Glomerular visceral epithelial cell (primary cell): ENCODE data around the gene TMCC3.
A peak's percentile ranks its signal among the peaks of the same experiment; 100 is the strongest.

Experiments used
- DNase-seq: peaks from one replicate; pipeline ENCODE4 v3.0.0-alpha.2; 2016; ENCODE audit errors: extremely low spot score

Gene TMCC3

GRCh38 chr12:94673496-94673895 lies 23.1 kb upstream of the TMCC3 start:
- DNase-seq, result no peak

GRCh38 chr12:94671917-94672316 lies 21.6 kb upstream of the TMCC3 start:
- DNase-seq, result no peak

GRCh38 chr12:94670898-94671297 lies 20.5 kb upstream of the TMCC3 start:
- no peak for DNase-seq

- DNase-seq, result no peak
Measured at GRCh38 chr12:94670075-94670474, 19.7 kb upstream of the TMCC3 start.

GRCh38 chr12:94667031-94667540 lies 16.7 kb upstream of the TMCC3 start:
- DNase-seq, result no peak

GRCh38 chr12:94666158-94666557 lies 15.8 kb upstream of the TMCC3 start:
- DNase-seq, result no peak

- DNase-seq, result no peak
Measured at GRCh38 chr12:94663702-94664101, 13.3 kb upstream of the TMCC3 start.

- no peak for DNase-seq
Measured at GRCh38 chr12:94663071-94663470, 12.7 kb upstream of the TMCC3 start.

GRCh38 chr12:94660436-94660835 lies 10.1 kb upstream of the TMCC3 start:
- DNase-seq, result no peak

- DNase-seq, result no peak
Measured at GRCh38 chr12:94659346-94659930, 9.1 kb upstream of the TMCC3 start.

GRCh38 chr12:94658931-94659330 lies 8.6 kb upstream of the TMCC3 start:
- no peak for DNase-seq

GRCh38 chr12:94656556-94656955 lies 6.2 kb upstream of the TMCC3 start:
- DNase-seq, result no peak

GRCh38 chr12:94649349-94650142 lies 811 bp downstream of the TMCC3 start:
- peak; percentile 37 for DNase-seq

- DNase-seq, result no peak
Measured at GRCh38 chr12:94648578-94648977, 1.8 kb downstream of the TMCC3 start.

GRCh38 chr12:94644141-94644979 lies 6.0 kb downstream of the TMCC3 start:
- peak; percentile 93 for DNase-seq

GRCh38 chr12:94643606-94644005 lies 6.8 kb downstream of the TMCC3 start:
- DNase-seq, result no peak

- peak; percentile 80 for DNase-seq
Measured at GRCh38 chr12:94641283-94641682, 9.1 kb downstream of the TMCC3 start.

GRCh38 chr12:94640134-94640928 lies 10.0 kb downstream of the TMCC3 start:
- DNase-seq, result peak; percentile 94

- DNase-seq, result no peak
Measured at GRCh38 chr12:94638521-94638920, 11.8 kb downstream of the TMCC3 start.

GRCh38 chr12:94637390-94638113 lies 12.8 kb downstream of the TMCC3 start:
- no peak for DNase-seq
